NB4 (cell line): ENCODE data around the gene MYD88.

Source experiments
- DNase-seq: peaks from one replicate; pipeline ENCODE4 v3.0.0; 2010; ENCODE audit warnings: low read depth
- H3K4me3 ChIP-seq: one replicate; pipeline ENCODE4 v1.5.1; 2011; ENCODE audit warnings: mild to moderate bottlenecking, low read depth, low read length, moderate library complexity
- CTCF ChIP-seq: IDR thresholded peaks from one replicate; pipeline ENCODE4 v1.5.1; 2012; ENCODE audit warnings: low read depth, low read length
- MAX ChIP-seq: IDR thresholded peaks from 2 replicates; pipeline ENCODE4 v1.6.1; 2011; ENCODE audit warnings: low read depth, low read length
- MYC ChIP-seq: IDR thresholded peaks from 2 replicates; pipeline ENCODE4 v1.6.1; 2011; ENCODE audit warnings: low read depth, low read length
- POLR2A ChIP-seq: IDR thresholded peaks from 2 replicates; pipeline ENCODE4 v1.6.1; 2011; ENCODE audit warnings: mild to moderate bottlenecking; ENCODE audit not compliant: insufficient read length; ENCODE audit errors: extremely low read depth

The MYD88 gene

GRCh38 chr3:38164952-38165721 lies 26.7 kb downstream of the MYD88 start, which contains the start of gene OXSR1:
Gene OXSR1, plus strand, starts transcription at chr3:38165537. Its CDS starts 340 bp downstream, at chr3:38165877.
- TF ChIP-seq MAX, result peak; percentile 69
- peak; percentile 70 for TF ChIP-seq POLR2A
- TF ChIP-seq CTCF, result no peak
- TF ChIP-seq MYC, result peak; percentile 84
- H3K4me3 ChIP-seq, result peak within 1 kb of the TSS; percentile 88
- DNase-seq, result peak; percentile 100

GRCh38 chr3:38165722-38166387 lies 27.4 kb downstream of the MYD88 start:
- no peak for TF ChIP-seq POLR2A
- TF ChIP-seq CTCF, result no peak
- no peak; the same call in 1 of the 2 replicates for TF ChIP-seq MAX
- 0 out of 2 replicates have a peak, but pooled peaks have one; percentile 8 for TF ChIP-seq MYC
- no peak for DNase-seq

GRCh38 chr3:38167591-38167990 lies 29.1 kb downstream of the MYD88 start:
- H3K4me3 ChIP-seq, result no peak overlapping the region
- no peak for DNase-seq
- TF ChIP-seq CTCF, result no peak
- no peak for TF ChIP-seq MAX
- no peak for TF ChIP-seq MYC
- TF ChIP-seq POLR2A, result no peak

More at GRCh38 chr3:38165722-38166387, 27.4 kb downstream of the MYD88 start:
- peak overlapping the region; percentile 88 for H3K4me3 ChIP-seq

GRCh38 chr3:38168151-38169026 lies 29.9 kb downstream of the MYD88 start:
- DNase-seq, result no peak
- TF ChIP-seq MYC (no peak), POLR2A (no peak), MAX (no peak), CTCF (no peak)
- H3K4me3 ChIP-seq, result no peak overlapping the region

- no peak overlapping the region for H3K4me3 ChIP-seq
- TF ChIP-seq CTCF (no peak), MAX (no peak), POLR2A (no peak), MYC (no peak)
Observed at GRCh38 chr3:38169027-38169317, 30.5 kb downstream of the MYD88 start.

More at GRCh38 chr3:38169027-38169317, 30.5 kb downstream of the MYD88 start:
- no peak for DNase-seq
